Left colon (tissue), 2 donors: ENCODE data around the gene TCF20. TPM values are rescaled to one million over a fixed set of nuclear protein-coding genes. Genes with fewer than 3 reads are reported as not detected.

Experiments
- ATAC-seq: fragments of 200-7000 bp; cut with Tn5 transposase; one replicate; pipeline ENCODE4 v1.9.1; 2020; ENCODE audit warnings: mild to moderate bottlenecking, moderate library complexity
- DNase-seq, 2 donors: peaks; one replicate each; pipeline ENCODE4 v3.0.0-alpha.2; 2020
- intact Hi-C, 2 donors: fragments of 100-400 bp; cut with DNase I in 1 of 2; cut with micrococcal nuclease in 1 of 2; formaldehyde crosslinking; loops; one replicate each; pipeline versions ENCODE4 v1.11.2 to v1.14.0; 2022; cut with DNase I, micrococcal nuclease
- total RNA-seq, 2 donors: library from RNA; stranded (reverse); fragmentation: NEBNext Ultra II Directional; extraction: Animal tissue kit (Norgen Biotek cat#: 25700); gene quantifications; one replicate each; pipeline ENCODE4 v1.2.1, GENCODE V29; 2021
- donor health status: DM: no; HTN: no; CAD: no.
- donor health status: DM: yes; HTN: yes; CAD: no.

Gene TCF20
- total RNA-seq, 2 donors from 2014 or later, result 49.4 to 54.9 TPM

DNA sequence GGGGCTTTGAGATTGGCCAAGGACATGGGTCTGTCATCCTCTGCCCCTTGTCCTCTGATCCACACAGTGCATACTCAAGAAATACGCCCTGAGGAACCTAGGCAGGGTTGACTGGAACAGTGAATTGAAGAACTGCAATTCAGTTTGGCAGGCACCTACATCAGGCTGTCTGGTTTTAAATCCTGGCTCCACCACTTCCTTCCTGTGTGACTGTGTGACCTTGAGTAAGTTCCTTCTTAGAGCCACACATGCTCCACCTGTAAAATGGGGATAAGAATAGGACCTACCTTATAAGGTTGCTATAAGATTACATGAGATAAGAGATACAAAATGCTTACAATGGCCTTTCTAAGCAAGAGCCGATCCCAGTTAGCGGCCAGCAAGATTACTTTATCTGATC, 15.8 kb upstream of the TCF20 start:
- DNase-seq, result no peak
- intact Hi-C loops, result no loop called here
- ATAC-seq, result no peak

DNA sequence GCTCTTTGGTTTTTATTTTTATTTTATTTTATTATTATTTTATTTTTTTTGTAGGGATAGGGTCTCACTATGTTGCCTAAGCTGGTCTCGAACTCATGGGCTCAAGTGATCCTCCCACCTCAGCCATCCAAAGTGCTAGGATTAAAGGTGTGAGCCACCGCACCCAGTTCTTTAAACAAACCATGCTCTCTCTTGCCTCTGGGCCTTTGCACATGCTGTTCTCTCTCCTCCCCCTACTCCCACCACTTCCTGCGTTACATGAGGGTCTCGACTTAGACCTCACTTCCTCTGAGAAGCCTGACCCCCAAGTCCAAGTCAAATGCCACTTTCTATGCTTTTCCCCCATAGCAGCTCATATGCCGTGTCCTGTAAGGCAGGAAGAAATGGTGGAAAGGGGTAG, 15.2 kb upstream of the TCF20 start:
- no peak for ATAC-seq
- DNase-seq, result no peak
- intact Hi-C loops, result no loop called here

DNA sequence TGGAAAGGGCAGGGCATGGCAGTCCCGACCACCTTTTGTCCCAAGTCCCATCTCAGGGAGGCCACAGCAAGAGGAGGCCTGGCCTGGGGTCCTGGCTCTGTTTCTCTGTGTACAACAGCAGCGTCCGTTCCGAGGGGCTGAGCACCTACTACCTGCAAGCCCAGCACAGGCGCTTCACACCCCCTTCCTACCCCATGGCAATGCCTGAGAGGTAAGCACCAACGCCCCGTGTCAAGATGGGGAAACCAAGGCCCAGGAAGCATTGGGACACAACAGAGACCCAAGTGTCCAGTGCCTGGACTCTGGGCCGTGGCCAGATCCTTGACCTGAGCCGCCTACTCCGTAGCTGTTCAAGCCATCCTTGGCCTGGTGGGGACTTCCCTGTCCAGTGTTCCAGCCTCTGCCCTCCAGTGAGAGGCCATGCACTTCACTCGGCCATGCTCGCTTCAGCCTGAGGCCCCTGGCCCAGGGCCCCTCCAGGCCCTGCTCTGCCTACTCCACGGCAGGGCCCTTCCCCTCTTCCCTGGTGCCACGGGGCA, 14.3 kb upstream of the TCF20 start:
- intact Hi-C loops, result no loop called here
- DNase-seq, result no peak
- no peak for ATAC-seq

DNA sequence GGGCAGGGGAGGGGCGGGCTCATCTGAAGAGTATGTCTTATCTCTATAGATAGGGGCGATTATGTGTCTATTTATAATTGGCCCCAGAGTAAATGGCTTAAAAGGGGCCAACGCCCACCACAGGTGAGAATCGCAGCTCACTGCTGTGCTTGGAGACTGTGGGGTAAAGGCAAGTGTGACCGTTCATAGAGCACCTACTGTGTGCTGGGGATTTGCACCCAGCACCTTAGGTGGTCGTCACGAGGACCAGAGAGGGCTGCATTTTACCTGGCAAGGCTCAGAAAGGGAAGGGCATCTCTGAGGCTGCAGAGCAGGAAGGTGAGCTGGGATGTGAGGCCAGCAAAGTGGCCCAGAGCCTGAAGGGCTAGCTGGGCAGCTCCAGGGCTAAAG, 13.7 kb upstream of the TCF20 start:
- DNase-seq, result no peak
- no peak for ATAC-seq
- intact Hi-C loops, result no loop called here

DNA sequence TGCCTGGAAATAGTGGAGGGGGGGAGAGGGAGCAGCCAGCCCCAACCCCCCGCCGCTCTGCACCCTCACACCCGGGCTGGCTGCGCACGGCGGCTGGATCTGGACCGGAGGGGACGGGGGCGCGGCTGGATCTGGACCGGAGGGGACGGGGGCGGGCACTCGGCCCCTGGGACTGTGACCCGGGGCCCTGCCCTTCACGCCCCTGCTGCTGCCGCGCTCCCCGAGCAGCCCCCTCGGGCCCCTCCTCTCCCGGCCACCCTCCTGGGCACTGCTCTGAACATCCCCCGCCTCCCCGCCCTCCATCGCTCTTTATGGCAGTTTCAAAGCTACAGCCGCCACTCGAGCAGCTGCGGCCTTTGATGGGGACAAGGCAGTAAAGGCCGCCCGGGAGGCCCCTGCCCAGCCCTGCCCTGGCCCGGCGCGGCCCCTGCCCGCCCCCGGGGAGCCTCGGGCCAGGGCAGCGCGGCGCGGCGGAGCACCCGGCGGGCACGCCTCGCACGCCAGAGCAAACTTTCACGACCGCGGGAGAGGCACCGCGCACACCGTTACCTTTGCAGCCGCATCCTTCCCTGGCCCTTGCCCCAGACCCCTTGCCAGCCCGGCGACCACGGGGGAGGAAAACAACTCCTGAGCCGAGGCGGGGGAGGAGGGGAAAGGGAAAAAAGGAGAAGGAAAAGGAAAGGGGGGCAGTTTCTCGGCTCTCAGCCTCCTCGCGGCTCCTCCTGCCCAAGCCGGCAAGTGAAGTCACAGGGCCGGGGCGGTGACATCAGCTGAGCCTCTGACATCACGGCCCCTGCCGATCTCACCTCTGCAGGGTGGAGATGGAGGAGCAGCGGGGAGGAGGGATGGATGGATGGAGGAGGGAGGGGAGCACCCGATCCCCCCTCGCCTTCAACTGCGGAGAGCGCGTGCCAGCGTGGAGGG, 13.1 kb upstream of the TCF20 start:
- peak; percentile 42 to 59 for DNase-seq
- intact Hi-C loops, result no loop called here
- ATAC-seq, result peak; percentile 48

DNA sequence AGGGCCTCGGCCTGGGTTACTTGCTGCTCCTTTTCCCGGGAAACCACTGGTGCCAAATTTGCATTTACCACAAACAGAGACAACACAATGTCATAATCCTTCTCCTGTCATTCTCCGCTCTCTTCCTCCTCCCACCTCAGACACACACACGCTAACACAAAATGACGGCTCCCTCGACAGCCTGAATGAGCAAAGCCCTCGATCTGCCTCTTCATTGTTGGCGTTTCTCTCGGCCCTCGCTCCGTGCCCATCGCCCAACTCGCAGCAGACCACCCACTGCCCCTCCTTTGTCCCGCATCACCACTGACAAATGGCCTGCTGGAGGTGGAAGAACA, 12.5 kb upstream of the TCF20 start:
- DNase-seq (peak in 1 of 2 donors; percentile 25), ATAC-seq (peak; percentile 16)
- intact Hi-C loops, result no loop called here

DNA sequence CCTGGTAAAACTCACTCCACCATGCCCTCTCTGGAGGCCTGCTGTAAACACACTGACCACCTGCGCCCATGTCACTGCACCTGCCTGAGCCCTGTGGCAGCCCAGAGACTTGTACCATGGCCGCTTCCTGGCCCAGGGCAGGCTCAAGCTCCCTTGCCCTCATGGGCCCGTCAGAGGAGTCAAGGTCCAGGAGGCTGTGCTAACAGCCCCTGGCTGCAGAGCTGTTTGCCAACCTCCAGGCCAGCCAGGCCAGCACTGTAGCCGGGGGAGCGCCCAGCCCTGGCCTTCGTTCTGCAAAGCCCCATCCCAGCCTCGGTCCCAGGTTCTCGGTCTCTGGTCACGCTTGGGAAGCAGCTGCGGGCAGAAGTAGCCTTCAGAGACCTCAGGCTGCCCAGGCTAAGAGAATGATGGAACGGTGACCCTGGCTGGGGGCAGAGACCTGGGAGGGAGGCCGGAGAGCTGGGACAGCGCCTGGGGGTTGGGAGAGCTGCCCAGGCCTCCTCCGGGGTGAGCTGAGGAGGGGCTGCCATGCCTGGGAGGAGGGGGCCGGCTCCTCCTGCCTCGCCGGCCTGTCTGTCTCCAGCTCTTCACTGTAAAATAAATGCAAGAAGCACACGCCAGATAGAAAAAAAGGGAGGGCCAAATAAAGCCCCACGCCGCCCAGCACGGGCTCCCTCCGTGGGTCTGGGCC, 11.9 kb upstream of the TCF20 start:
- peak; percentile 70 for ATAC-seq

DNA sequence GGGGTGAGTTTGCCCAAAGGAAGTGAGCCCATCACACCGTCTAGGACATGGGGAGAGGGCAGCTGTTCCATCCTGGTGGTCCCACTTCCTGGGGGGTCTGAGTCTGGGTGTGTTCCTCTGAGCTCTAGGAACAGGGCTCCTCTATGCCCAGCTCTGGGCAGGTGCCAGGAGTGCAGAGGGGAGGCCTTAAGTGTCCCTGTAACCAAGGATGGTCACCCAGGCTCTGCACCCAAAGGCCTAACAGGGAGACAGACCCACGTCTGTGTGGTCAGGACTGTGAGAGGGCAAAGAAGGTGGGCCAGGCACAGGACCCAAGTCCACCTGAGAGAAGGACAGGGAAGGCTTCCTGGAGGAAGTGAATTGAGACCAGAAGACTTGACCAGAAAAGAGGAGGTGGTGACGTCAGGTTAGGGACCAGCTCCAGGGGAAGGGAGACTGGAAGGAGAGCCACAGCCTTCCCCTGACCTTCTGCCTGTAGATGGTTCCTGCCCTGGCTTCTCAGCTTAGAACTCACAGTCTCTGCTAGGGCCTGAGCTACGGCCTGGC, 11.3 kb upstream of the TCF20 start:
- ATAC-seq (no peak), DNase-seq (peak in 1 of 2 donors; percentile 22)
- intact Hi-C loops, result no loop called here

More for the DNA sequence above, 11.9 kb upstream of the TCF20 start:
- DNase-seq, result peak; percentile 44 to 55
- intact Hi-C loops, result no loop called here

DNA sequence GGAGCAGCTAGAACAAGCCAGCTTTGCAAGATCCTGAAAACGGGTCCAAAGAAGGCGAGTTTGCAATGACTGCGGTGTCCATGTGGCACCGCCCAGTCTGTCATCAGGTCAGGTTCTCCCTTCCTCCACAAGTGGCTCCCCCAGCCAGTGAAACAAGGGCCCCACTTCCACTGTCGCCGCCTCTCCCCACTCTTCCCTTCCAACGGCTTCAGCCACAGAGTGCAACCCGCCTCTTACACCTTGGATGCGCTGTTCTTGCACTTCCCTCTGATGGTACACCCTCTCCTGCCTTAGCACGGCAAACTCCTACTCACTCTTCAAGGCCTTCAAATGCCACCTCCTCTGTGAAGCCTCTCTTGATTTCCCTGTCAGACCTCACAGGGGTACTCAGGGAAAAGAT, 10.8 kb upstream of the TCF20 start:
- peak in 1 of 2 donors; percentile 22 for DNase-seq
- intact Hi-C loops, result no loop called here
- no peak for ATAC-seq

DNA sequence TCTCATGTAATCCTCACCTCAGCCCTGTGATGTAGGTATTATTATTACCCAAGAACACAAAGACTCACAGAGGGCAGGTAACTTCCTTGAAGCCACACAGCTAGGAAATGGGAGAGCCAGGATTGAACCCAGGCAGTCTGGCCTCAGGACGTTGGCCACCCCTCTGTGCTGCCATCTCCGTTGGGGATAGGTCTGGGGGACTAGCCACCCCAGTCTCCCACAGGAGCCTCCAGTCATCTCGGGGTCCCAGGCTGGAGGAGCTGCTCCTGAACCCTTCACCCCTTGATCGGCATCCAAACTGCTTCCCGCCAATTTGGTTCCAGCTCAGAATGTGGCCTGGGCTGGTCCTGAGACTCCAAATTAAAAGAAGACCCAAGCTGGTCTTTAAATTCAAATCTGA, 10.4 kb upstream of the TCF20 start:
- intact Hi-C loops, result no loop called here
- ATAC-seq (no peak), DNase-seq (no peak)

DNA sequence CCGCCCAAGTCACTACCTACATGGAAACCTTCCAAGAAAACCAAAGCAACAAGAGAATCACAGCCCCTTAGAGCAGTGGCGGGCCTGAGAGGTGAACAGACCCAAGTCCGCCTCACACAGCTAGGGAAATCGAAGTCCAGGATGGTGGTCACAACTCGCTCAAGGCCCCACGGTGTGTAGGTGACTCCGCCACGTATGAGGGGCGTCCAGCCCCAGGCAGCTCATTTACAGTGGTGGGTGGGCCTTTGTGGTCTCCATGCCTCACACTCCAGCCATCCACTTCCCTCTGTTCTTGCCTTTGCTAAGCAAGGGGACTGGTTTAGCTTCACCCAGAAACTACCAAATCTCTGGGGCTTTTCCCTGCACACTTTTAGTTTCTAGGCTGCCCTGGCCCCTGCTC, 9.7 kb upstream of the TCF20 start:
- no peak for DNase-seq
- ATAC-seq, result no peak
- intact Hi-C loops, result no loop called here

DNA sequence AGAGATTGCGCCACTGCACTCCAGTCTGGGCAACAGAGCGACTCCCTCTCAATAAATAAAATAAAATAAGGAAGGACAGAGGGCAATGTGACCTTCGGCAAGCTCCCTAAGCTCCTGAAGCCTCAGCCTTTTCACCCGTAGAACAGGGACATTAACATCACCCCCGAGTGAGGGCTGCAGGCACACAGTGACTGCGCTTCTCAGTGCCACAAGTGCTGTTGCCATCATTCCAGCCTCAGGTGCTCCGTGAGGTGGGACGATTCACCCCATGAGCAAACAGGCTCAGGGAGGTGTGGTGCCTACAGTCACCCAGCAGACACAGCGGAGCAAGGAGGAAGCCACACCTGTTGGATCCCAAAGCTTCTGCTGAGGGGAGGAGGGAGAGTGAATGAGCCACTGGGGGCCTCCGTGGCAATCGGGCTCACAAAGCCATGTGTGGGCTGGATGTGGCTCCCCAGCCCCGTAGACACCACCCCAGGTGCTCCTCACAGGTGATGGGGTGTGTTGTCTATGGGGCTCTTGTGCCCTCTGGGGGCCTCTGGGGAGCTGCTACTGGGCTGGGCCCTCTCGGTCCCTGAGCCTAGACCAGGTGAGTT, 9.1 kb upstream of the TCF20 start:
- ATAC-seq (peak; percentile 61), DNase-seq (peak in 1 of 2 donors; percentile 38)
- intact Hi-C loops, result no loop called here

DNA sequence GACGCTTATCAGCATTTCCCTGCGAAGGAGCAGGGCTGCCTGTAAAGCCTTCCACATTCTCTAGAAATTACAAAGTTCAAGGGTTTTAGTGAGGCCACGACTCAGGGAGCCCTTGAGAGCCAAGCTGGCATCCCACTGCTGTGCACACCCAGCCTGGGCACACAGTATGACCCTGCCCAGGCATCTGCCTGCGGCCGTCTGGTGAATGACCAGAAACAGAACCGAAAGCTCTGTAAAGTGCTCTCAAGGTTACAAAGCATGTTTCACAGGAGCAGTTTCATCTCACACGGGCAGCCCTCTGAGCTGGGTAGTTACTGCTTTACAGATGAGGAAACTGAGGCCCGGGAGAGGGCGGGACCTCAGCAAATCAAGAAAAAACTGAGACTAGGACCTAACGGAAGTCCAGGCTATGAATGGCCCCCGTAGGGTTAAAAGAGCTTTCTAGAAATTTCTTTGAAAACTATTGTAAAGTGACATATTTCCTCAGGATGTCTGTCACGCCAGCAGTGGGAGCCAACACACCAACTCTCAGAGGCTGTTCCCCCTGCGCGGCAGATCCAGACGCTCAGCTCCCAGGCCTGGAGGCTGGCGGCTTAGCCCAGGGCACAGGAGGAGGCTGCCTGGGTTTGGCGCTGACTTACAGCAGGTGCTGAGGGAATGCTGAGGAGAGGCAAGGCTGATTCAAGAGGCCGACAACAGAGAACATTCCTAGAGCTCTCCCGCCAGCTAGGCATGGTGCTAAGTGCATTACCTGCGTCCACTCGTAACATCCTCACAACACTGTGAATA, 7.7 kb upstream of the TCF20 start:
- intact Hi-C loops, result no loop called here
- peak in 1 of 2 donors; percentile 48 for DNase-seq
- peak; percentile 28 for ATAC-seq

DNA sequence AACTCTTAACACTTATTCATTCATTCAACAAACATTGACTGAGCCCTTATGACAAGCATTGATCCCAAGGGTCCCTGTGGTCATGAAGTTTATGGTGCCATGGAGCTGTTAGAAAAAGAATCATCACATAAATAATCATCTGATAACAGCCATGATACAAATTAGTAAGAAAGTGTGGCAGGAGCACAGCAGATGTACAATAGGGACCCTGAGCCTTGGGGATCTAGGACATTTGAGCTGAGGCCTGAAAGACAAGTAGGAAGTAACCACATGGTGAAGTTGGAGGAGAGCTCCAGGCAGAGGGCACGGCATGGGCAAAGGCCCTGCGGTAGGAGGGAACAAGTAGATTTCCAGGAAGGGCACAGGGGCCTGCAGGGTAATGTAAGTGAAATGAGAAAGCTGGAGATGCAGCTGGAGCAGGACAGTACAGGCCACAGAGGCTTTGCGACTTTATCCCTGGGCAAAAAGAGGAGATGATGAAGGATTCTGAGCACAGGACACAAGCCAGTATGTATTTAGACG, 6.8 kb upstream of the TCF20 start:
- no peak for ATAC-seq
- no peak for DNase-seq
- intact Hi-C loops, result no loop called here

DNA sequence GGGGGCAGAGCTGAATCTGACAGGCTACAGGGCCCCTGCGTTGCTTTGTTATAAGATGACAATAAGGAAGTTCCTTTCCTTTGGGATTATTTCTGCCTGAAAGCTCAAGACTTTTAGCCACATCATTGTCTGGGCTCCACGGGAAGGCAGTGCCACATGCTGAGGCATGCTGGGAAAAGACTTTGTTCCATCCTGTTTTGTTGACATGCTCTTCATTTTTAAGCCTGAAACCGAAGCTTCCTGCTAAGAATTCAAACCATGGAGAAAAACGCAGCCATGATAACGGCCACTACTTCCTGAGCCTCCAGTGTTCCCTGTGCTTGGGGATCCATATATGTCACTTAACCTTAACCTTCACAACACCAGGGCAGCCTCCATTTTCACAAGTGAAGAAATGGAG, 5.5 kb upstream of the TCF20 start:
- DNase-seq, result no peak

DNA sequence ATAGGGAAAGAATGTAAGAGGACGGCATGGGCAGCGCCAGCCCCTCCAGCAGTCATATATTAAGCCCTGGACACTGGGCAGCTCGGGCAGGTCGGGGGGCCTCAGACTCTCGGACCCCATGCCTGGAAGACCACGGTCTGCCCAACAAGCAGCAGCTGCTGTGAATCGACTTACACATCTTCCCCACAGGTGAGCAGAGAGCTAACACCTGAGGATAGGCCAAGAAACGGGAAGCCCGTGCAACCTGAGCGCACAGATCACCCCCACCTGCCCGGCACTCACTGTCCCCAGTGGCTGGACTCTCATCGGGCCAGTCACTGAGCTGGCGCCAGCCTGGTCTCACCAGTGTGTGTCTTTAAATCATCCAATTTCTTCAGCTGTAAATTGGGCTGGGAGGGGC, 4.7 kb upstream of the TCF20 start:
- no peak for DNase-seq
- no peak for ATAC-seq
- intact Hi-C loops, result no loop called here

More for the DNA sequence above, 5.5 kb upstream of the TCF20 start:
- intact Hi-C loops, result no loop called here
- ATAC-seq, result no peak

DNA sequence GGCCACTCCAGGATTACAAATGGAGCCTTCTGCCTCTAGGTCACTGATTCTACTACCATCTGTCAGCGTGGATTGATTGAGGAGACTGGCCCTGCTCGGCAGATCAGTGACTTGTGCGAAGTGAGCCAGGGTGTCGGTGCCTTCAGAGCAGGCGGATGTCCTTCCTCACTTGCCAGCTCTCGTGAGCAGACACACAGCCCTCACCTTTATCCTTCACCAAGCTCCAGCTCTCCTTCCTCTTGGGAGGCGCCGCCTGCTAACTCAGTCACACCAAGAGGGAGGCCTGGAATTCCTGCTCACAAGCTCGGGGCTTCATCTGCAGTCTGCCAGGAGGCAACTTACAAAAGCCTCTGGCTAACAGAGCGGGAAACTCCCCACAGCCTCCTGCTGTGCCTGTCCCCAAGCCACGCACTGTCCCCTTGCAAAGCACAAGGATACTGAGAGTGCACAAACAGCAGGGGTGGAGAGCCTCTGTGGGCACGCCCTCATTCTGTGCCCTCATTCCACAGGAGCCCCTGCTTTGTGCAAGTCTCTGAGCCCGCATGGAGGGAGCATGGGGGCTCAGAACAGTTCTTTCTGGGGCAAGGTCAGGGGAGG, 3.5 kb upstream of the TCF20 start:
- DNase-seq, result no peak
- intact Hi-C loops, result no loop called here
- no peak for ATAC-seq

DNA sequence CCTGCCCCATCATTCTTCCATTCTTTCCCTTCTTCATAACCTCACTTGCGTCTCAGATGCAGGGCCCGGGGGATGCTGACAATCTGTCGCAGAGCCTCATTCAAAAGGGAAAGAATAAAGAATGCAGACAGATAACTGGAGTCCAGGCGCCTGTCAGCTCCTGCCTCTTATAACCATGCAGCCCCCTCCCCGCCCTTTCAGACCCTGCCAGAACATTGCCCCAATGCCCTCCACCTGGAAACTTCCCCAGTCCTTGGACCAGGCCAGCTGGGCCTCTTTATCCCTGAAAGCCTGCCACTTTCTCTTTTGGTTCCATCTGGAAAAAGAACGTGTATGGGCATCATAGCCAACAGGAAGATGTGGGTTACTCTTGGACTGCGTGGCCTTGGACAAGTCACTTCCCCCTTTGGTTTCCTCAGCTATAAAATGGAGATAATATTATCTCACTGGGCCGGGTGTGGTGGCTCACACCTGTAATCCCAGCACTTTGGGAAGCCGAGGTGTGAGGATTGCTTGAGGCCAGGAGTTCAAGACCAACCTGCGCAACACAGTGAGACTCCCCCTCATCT, 2.1 kb upstream of the TCF20 start:
- DNase-seq, result no peak
- intact Hi-C loops, result no loop called here
- no peak for ATAC-seq
